ENCODE measurements around the gene ELAVL4. TPM values are rescaled to one million over a fixed set of nuclear protein-coding genes. Genes with fewer than 3 reads are reported as not detected.

The ELAVL4 gene
- total RNA-seq, 1 experiment from 2014 or later: not detected

- Histone ChIP-seq H3K9me2 (ENCODE audit: insufficient read depth) (no peaks in the 10 kb centered on the region), H3K4me3 (replicated peaks in 1 of 2; ENCODE audit: low read depth in 1 of 2, low read length in 2 of 2) (no peak overlapping the region), H3K4me1 (ENCODE audit: control insufficient read depth in 1 of 2, insufficient read depth in 2 of 2, low read length in 2 of 2) (no peaks in the 10 kb centered on the region), H3K9ac (ENCODE audit: low read length) (no peak overlapping the region), H4K20me1 (ENCODE audit: insufficient read depth) (no peaks in the 10 kb centered on the region), H3K27me3 (ENCODE audit: insufficient read depth, low read length) (peaks cover 32% of the 10 kb centered on the region), H3K4me2 (ENCODE audit: low read length) (no peak overlapping the region), H3K27ac (ENCODE audit: low read depth, low read length) (no peak overlapping the region), H2AFZ (ENCODE audit: low read depth, low read length, poor library complexity, severe bottlenecking) (no peak overlapping the region), H3K9me3 (ENCODE audit: control insufficient read depth in 1 of 2, insufficient read depth in 1 of 2, low read depth in 1 of 2, low read length in 2 of 2) (no peaks in the 10 kb centered on the region), H3K79me2 (ENCODE audit: insufficient read depth, low read length) (no peaks in the 10 kb centered on the region), H3K36me3 (ENCODE audit: control insufficient read depth in 1 of 2, insufficient read depth in 2 of 2, low read length in 2 of 2) (no peaks in the 10 kb centered on the region)
- POLR2A ChIA-PET: no interaction called here
- no TSS peak for BruUV-seq (replicated peaks)
- DNase-seq (ENCODE audit: low read depth, low spot score) (no peak), ATAC-seq (no peak)
- CTCF ChIA-PET: no interaction called here
- intact Hi-C loops (cut with micrococcal nuclease): no loop called here
- RAD21 ChIA-PET (ENCODE audit: low non-redundant PET in 1 of 2, low total read pairs in 2 of 2, uncharacterized antibody in 2 of 2, unreplicated experiment in 2 of 2): no interaction called here
- no peak for TF ChIP-seq SP1 (IDR thresholded peaks at IDR 0.05; ENCODE audit: low read depth)
- TF ChIP-seq JUND (IDR thresholded peaks at IDR 0.05): no peak
- TF ChIP-seq POLR2A (IDR thresholded peaks at IDR 0.05; ENCODE audit: borderline replicate concordance, extremely low read depth, insufficient read depth, insufficient read length): no peak
Observed at GRCh38 chr1:50195205-50195604, 86.5 kb downstream of the ELAVL4 start.

- H3K9me2 ChIP-seq (ENCODE audit: insufficient read depth): no peaks in the 10 kb centered on the region
- H3K4me1 ChIP-seq (ENCODE audit: control insufficient read depth in 1 of 2, insufficient read depth in 2 of 2, low read length in 2 of 2): no peaks in the 10 kb centered on the region
- CTCF ChIA-PET: no interaction called here
- no peak for ATAC-seq
- intact Hi-C loops (cut with micrococcal nuclease): no loop called here
- no peaks in the 10 kb centered on the region for H4K20me1 ChIP-seq (ENCODE audit: insufficient read depth)
- H3K9me3 ChIP-seq (ENCODE audit: control insufficient read depth in 1 of 2, insufficient read depth in 1 of 2, low read depth in 1 of 2, low read length in 2 of 2): no peaks in the 10 kb centered on the region
- no peak overlapping the region for H2AFZ ChIP-seq (ENCODE audit: low read depth, low read length, poor library complexity, severe bottlenecking)
- H3K79me2 ChIP-seq (ENCODE audit: insufficient read depth, low read length): no peaks in the 10 kb centered on the region
- H3K36me3 ChIP-seq (ENCODE audit: control insufficient read depth in 1 of 2, insufficient read depth in 2 of 2, low read length in 2 of 2): no peaks in the 10 kb centered on the region
- no peak overlapping the region for H3K4me2 ChIP-seq (ENCODE audit: low read length)
- BruUV-seq (replicated peaks): no TSS peak
- peaks cover 29% of the 10 kb centered on the region for H3K27me3 ChIP-seq (ENCODE audit: insufficient read depth, low read length)
- no peak for TF ChIP-seq SRF (IDR thresholded peaks at IDR 0.05; ENCODE audit: low read depth)
- no peak for TF ChIP-seq EZH2phosphoT487 (IDR thresholded peaks at IDR 0.05; ENCODE audit: borderline replicate concordance)
- POLR2A ChIA-PET: no interaction called here
- RAD21 ChIA-PET (ENCODE audit: low non-redundant PET in 1 of 2, low total read pairs in 2 of 2, uncharacterized antibody in 2 of 2, unreplicated experiment in 2 of 2): no interaction called here
- no peak overlapping the region for H3K27ac ChIP-seq (ENCODE audit: low read depth, low read length)
- no peak for DNase-seq (ENCODE audit: low read depth, low spot score)
- H3K4me3 ChIP-seq (replicated peaks in 1 of 2; ENCODE audit: low read depth in 1 of 2, low read length in 2 of 2): no peak overlapping the region
- H3K9ac ChIP-seq (ENCODE audit: low read length): no peak overlapping the region
Observed at GRCh38 chr1:50196081-50196480, 87.4 kb downstream of the ELAVL4 start.

- no peaks in the 10 kb centered on the region for H3K36me3 ChIP-seq (ENCODE audit: control insufficient read depth in 1 of 2, insufficient read depth in 2 of 2, low read length in 2 of 2)
- no peaks in the 10 kb centered on the region for H3K9me3 ChIP-seq (ENCODE audit: control insufficient read depth in 1 of 2, insufficient read depth in 1 of 2, low read depth in 1 of 2, low read length in 2 of 2)
- no peak overlapping the region for H3K4me3 ChIP-seq (replicated peaks in 1 of 2; ENCODE audit: low read depth in 1 of 2, low read length in 2 of 2)
- H4K20me1 ChIP-seq (ENCODE audit: insufficient read depth): no peaks in the 10 kb centered on the region
- peaks cover 27% of the 10 kb centered on the region for H3K27me3 ChIP-seq (ENCODE audit: insufficient read depth, low read length)
- no peak for TF ChIP-seq CEBPB (IDR thresholded peaks at IDR 0.05; ENCODE audit: low read depth)
- TF ChIP-seq FOSL1 (IDR thresholded peaks at IDR 0.05; ENCODE audit: low read depth): no peak
- TF ChIP-seq JUND (IDR thresholded peaks at IDR 0.05): no peak
- no peak for TF ChIP-seq ZBTB33 (IDR thresholded peaks at IDR 0.05; ENCODE audit: extremely low read depth, insufficient replicate concordance, low read length)
- no peak for TF ChIP-seq MAX (IDR thresholded peaks at IDR 0.05)
- no peak for TF ChIP-seq ATF3 (IDR thresholded peaks at IDR 0.05)
- ATAC-seq (no peak), DNase-seq (ENCODE audit: low read depth, low spot score) (no peak)
- H2AFZ ChIP-seq (ENCODE audit: low read depth, low read length, poor library complexity, severe bottlenecking): no peak overlapping the region
- no peaks in the 10 kb centered on the region for H3K4me1 ChIP-seq (ENCODE audit: control insufficient read depth in 1 of 2, insufficient read depth in 2 of 2, low read length in 2 of 2)
- RAD21 ChIA-PET (ENCODE audit: low non-redundant PET in 1 of 2, low total read pairs in 2 of 2, uncharacterized antibody in 2 of 2, unreplicated experiment in 2 of 2): no interaction called here
- BruUV-seq (replicated peaks): no TSS peak
- H3K4me2 ChIP-seq (ENCODE audit: low read length): no peak overlapping the region
- intact Hi-C loops (cut with micrococcal nuclease): no loop called here
- no peaks in the 10 kb centered on the region for H3K9me2 ChIP-seq (ENCODE audit: insufficient read depth)
- POLR2A ChIA-PET: no interaction called here
- no peaks in the 10 kb centered on the region for H3K79me2 ChIP-seq (ENCODE audit: insufficient read depth, low read length)
- H3K9ac ChIP-seq (ENCODE audit: low read length): no peak overlapping the region
- H3K27ac ChIP-seq (ENCODE audit: low read depth, low read length): no peak overlapping the region
- CTCF ChIA-PET: no interaction called here
Observed at GRCh38 chr1:50197216-50197615, 88.5 kb downstream of the ELAVL4 start.

All from HCT116 (cell line).